WTC11 (cell line): ENCODE measurements around the gene RAD51. TPM values are rescaled to one million over a fixed set of nuclear protein-coding genes. Genes with fewer than 3 reads are reported as not detected.

Source experiments
- ATAC-seq: fragments of 200-7000 bp; cut with Tn5 transposase; 2 replicates; pipeline ENCODE4 v1.10.0; 2021; ENCODE audit warnings: mild to moderate bottlenecking, moderate library complexity
- CTCF ChIA-PET: fragments of 300-600 bp; sonication (Branson Sonifier 250); formaldehyde crosslinking; loops from one replicate; lab custom pipeline; 2021; ENCODE audit warnings: antibody characterized with exemption; lab: Charles Lee
- POLR2A ChIA-PET: fragments of 350-600 bp; sonication (Branson Sonifier 250); formaldehyde crosslinking; loops from one replicate; lab custom pipeline; 2021; ENCODE audit warnings: antibody characterized with exemption; lab: Charles Lee
- DNase-seq: peaks from one replicate; pipeline ENCODE4 v3.0.0; 2021; ENCODE audit warnings: low spot score
- H3K27ac Mint-ChIP-seq: 2 replicates; pipeline ENCODE4 v1.8.0; 2021; ENCODE audit warnings: mixed read lengths
- H3K27me3 Mint-ChIP-seq: 2 replicates; pipeline ENCODE4 v1.8.0; 2021; ENCODE audit warnings: low read depth, mild to moderate bottlenecking, moderate library complexity, mixed read lengths
- H3K36me3 Mint-ChIP-seq: 2 replicates; pipeline ENCODE4 v1.8.0; 2021; ENCODE audit warnings: mixed read lengths
- H3K4me1 Mint-ChIP-seq: 2 replicates; pipeline ENCODE4 v1.8.0; 2022; ENCODE audit warnings: mixed read lengths
- H3K4me3 Mint-ChIP-seq: 2 replicates; pipeline ENCODE4 v1.8.0; 2021; ENCODE audit warnings: mild to moderate bottlenecking, moderate library complexity, mixed read lengths
- H3K9me3 Mint-ChIP-seq: 2 replicates; pipeline ENCODE4 v1.8.0; 2021; ENCODE audit warnings: mixed read lengths
- AFF4 ChIP-seq: sonication (generic); formaldehyde crosslinking; IDR thresholded peaks from 2 replicates; pipeline ENCODE4 v1.8.1; 2023; ENCODE audit warnings: mild to moderate bottlenecking, missing genetic modification reagents, borderline replicate concordance
- FOXK1 ChIP-seq: sonication (generic); formaldehyde crosslinking; IDR thresholded peaks from 2 replicates; pipeline ENCODE4 v1.8.0; 2022; ENCODE audit warnings: mild to moderate bottlenecking, moderate library complexity, missing genetic modification reagents
- JAZF1 ChIP-seq: fragments of 250-450 bp; sonication (Bioruptor Pico); IDR thresholded peaks from 2 replicates; pipeline ENCODE4 v1.9.0; 2021; ENCODE audit warnings: moderate library complexity, mild to moderate bottlenecking, inconsistent platforms
- MLX ChIP-seq: sonication (generic); formaldehyde crosslinking; IDR thresholded peaks from 2 replicates; pipeline ENCODE4 v1.8.1; 2023; ENCODE audit warnings: mild to moderate bottlenecking, missing genetic modification reagents, moderate library complexity
- NFYB ChIP-seq: sonication (generic); formaldehyde crosslinking; conservative IDR thresholded peaks from 2 replicates; pipeline ENCODE4 v1.8.0; 2022; ENCODE audit warnings: low read depth, missing genetic modification reagents
- NR1H2 ChIP-seq: sonication (generic); formaldehyde crosslinking; IDR thresholded peaks from 2 replicates; pipeline ENCODE4 v1.9.0; 2021; ENCODE audit warnings: mild to moderate bottlenecking, moderate library complexity, missing genetic modification reagents
- NR2C2 ChIP-seq: sonication (generic); formaldehyde crosslinking; IDR thresholded peaks from 2 replicates; pipeline ENCODE4 v1.8.0; 2022; ENCODE audit warnings: mild to moderate bottlenecking, missing genetic modification reagents
- PREB ChIP-seq: sonication (generic); formaldehyde crosslinking; IDR thresholded peaks from 2 replicates; pipeline ENCODE4 v1.8.1; 2022; ENCODE audit warnings: mild to moderate bottlenecking, missing genetic modification reagents, moderate library complexity, borderline replicate concordance
- RELA ChIP-seq: sonication (generic); formaldehyde crosslinking; IDR thresholded peaks from 2 replicates; pipeline ENCODE4 v1.8.1; 2022; ENCODE audit warnings: missing genetic modification reagents, mild to moderate bottlenecking, borderline replicate concordance
- TCF7 ChIP-seq: sonication (generic); formaldehyde crosslinking; IDR thresholded peaks from 2 replicates; pipeline ENCODE4 v1.8.0; 2022; ENCODE audit warnings: mild to moderate bottlenecking, low read depth, missing genetic modification reagents, moderate library complexity
- ZBTB21 ChIP-seq: sonication (generic); formaldehyde crosslinking; IDR thresholded peaks from 2 replicates; pipeline ENCODE4 v1.8.1; 2023; ENCODE audit warnings: mild to moderate bottlenecking, missing genetic modification reagents, borderline replicate concordance
- ZNF138 ChIP-seq: sonication (generic); formaldehyde crosslinking; conservative IDR thresholded peaks from 2 replicates; pipeline ENCODE4 v1.8.1; 2022; ENCODE audit warnings: mild to moderate bottlenecking, moderate library complexity, missing genetic modification reagents
- ZNF281 ChIP-seq: sonication (generic); formaldehyde crosslinking; IDR thresholded peaks from 2 replicates; pipeline ENCODE4 v1.8.0; 2023; ENCODE audit warnings: mild to moderate bottlenecking, missing genetic modification reagents
- total RNA-seq: library from RNA; stranded (reverse); gene quantifications from 3 replicates; pipeline ENCODE4 v1.2.3, GENCODE V29; 2021

The RAD51 gene
- total RNA-seq, 1 experiment from 2014 or later: 36.4 TPM

GRCh38 chr15:40739047-40739446, 44.1 kb downstream of the RAD51 start:
- TF ChIP-seq MLX: no peak
- 0 out of 2 replicates have a peak, but pooled peaks have one; percentile 26 for TF ChIP-seq ZNF281 (CRISPR knock-in tag)
- TF ChIP-seq NFYB (CRISPR knock-in tag): no peak
- DNase-seq (peak; percentile 20), ATAC-seq (peak; percentile 63)
- Mint-ChIP-seq H3K27me3 (no peaks in the 10 kb centered on the region), H3K4me3 (peak overlapping the region; percentile 13; the same call in 1 of the 2 replicates), H3K9me3 (no peaks in the 10 kb centered on the region), H3K36me3 (peaks cover 29% of the 10 kb centered on the region), H3K27ac (peak overlapping the region; percentile 91), H3K4me1 (peaks cover 43% of the 10 kb centered on the region)
- CTCF ChIA-PET: interaction anchor here (0.9 to 3.2 kb wide), 26 partner anchors 8 to 492 kb away, joined by 3 to 16 read pairs (median 4); partner anchors contain the start of genes CHP1, DNAJC17, EXD1 and GCHFR
- POLR2A ChIA-PET: interaction anchor here (0.6 to 1.8 kb wide), 4 partner anchors 25 to 62 kb away, joined by 3 to 8 read pairs (median 4); partner anchors contain the start of gene GCHFR

GRCh38 chr15:40739854-40740253, 44.9 kb downstream of the RAD51 start:
- CTCF ChIA-PET: interaction anchor here (0.9 to 3.2 kb wide), 24 partner anchors 8 to 491 kb away, joined by 3 to 16 read pairs (median 4); partner anchors contain the start of genes CHP1, DNAJC17, EXD1 and GCHFR
- Mint-ChIP-seq H3K4me3 (no peak overlapping the region), H3K27me3 (no peaks in the 10 kb centered on the region), H3K9me3 (no peaks in the 10 kb centered on the region), H3K36me3 (peaks cover 25% of the 10 kb centered on the region), H3K27ac (peak overlapping the region; percentile 91), H3K4me1 (peaks cover 43% of the 10 kb centered on the region)
- POLR2A ChIA-PET: interaction anchor here (0.5 to 0.6 kb wide), 3 partner anchors 38 to 150 kb away, joined by 3 to 9 read pairs (median 4); no protein-coding TSS in a partner anchor
- DNase-seq (no peak), ATAC-seq (peak; percentile 62)
- TF ChIP-seq NR1H2 (CRISPR knock-in tag) (no peak), TCF7 (CRISPR knock-in tag) (no peak), AFF4 (CRISPR knock-in tag) (no peak)

GRCh38 chr15:40743485-40743901, 48.5 kb downstream of the RAD51 start:
- TF ChIP-seq ZNF138 (CRISPR knock-in tag): no peak
- TF ChIP-seq JAZF1 (CRISPR knock-in tag): no peak
- no peak for TF ChIP-seq FOXK1
- no peak for TF ChIP-seq NR2C2 (CRISPR knock-in tag)
- no peak for TF ChIP-seq PREB (CRISPR knock-in tag)
- TF ChIP-seq ZBTB21 (CRISPR knock-in tag): no peak
- no peak for TF ChIP-seq RELA (CRISPR knock-in tag)
- no peak overlapping the region for H3K4me3 Mint-ChIP-seq
- H3K27me3 Mint-ChIP-seq: no peaks in the 10 kb centered on the region
- ChIA-PET CTCF (interaction anchor here (0.6 to 2.7 kb wide), 7 partner anchors 15 to 154 kb away, joined by 3 to 13 read pairs (median 4); partner anchors contain the start of gene VPS18), POLR2A (no interaction called here)
- no peak overlapping the region for H3K27ac Mint-ChIP-seq
- peaks cover 11% of the 10 kb centered on the region for H3K36me3 Mint-ChIP-seq
- H3K9me3 Mint-ChIP-seq: no peaks in the 10 kb centered on the region
- H3K4me1 Mint-ChIP-seq: peaks cover 25% of the 10 kb centered on the region
- DNase-seq (no peak), ATAC-seq (no peak)
